H7 (cell line): ENCODE results near the gene SPTBN4. TPM values are rescaled to one million over a fixed set of nuclear protein-coding genes. Genes with fewer than 3 reads are reported as not detected.
A peak's percentile ranks its signal among the peaks of the same experiment; 100 is the strongest.
"Not testable (repeated sequence)": the region's sequence is repeated elsewhere in the genome, so short reads cannot be mapped to it uniquely, and the experiment has no call there.

Experiments
- DNase-seq: peaks from one replicate; pipeline ENCODE4 v3.0.0; 2012
- H3K27me3 ChIP-seq: 2 replicates; pipeline ENCODE4 v1.6.0; 2011; ENCODE audit warnings: mild to moderate bottlenecking, low read length; ENCODE audit not compliant: control insufficient read depth, insufficient read depth
- H3K36me3 ChIP-seq: replicated peaks from 2 replicates; pipeline ENCODE4 v1.5.1; 2011; ENCODE audit warnings: low read length; ENCODE audit not compliant: control insufficient read depth, insufficient read depth
- H3K4me3 ChIP-seq: 2 replicates; pipeline ENCODE4 v1.5.1; 2011; ENCODE audit warnings: low read depth, mild to moderate bottlenecking, control low read depth, low read length, moderate library complexity; ENCODE audit not compliant: insufficient read depth
- total RNA-seq: library from RNA; depleted of rRNA; stranded (reverse); fragments of >200 nt; shearing (Covaris generic); gene quantifications from 2 replicates; pipeline ENCODE4 v1.2.3, GENCODE V29; 2014

The SPTBN4 gene
- total RNA-seq, 1 experiment from 2014 or later = 1.1 TPM

DNA sequence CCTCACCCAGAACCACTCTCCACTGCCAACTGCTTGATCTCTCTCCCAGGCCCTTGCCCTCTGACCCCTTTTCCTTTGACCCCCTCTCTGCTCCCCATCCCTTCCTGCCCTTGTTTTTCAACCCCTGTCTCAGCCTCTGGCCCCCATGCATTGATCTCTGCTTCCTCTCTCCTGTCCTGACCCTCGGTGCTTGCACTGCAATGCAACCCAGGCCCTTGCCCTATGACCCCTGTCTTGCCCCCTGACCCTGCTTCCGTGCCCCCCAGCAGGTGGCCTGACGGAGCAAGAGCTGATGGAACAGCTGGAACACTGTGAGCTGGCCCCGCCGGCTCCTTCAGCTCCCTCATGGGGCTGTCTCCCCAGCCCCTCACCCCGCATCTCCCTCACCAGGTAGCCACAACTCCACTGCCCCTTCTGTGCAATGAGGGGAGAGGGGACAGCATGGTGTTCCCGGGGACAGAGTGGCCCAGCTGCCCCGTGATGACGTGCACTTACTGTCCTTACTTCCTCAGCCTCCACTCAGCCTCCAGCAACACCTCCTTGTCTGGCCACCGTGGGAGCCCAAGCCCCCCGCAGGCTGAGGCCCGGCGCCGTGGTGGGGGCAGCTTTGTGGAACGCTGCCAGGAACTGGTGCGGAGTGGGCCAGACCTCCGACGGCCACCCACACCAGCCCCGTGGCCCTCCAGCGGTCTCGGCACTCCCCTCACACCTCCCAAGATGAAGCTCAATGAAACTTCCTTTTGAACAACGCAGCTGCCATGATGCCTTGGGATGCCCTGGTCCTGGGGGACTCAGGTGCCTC is 123.9 kb downstream of the SPTBN4 start:
- peaks cover 4% of the 10 kb centered on the region for H3K36me3 ChIP-seq
- DNase-seq = no peak
- no peaks in the 10 kb centered on the region; the same call in 1 of the 2 replicates for H3K27me3 ChIP-seq
- H3K4me3 ChIP-seq = no peak overlapping the region

DNA sequence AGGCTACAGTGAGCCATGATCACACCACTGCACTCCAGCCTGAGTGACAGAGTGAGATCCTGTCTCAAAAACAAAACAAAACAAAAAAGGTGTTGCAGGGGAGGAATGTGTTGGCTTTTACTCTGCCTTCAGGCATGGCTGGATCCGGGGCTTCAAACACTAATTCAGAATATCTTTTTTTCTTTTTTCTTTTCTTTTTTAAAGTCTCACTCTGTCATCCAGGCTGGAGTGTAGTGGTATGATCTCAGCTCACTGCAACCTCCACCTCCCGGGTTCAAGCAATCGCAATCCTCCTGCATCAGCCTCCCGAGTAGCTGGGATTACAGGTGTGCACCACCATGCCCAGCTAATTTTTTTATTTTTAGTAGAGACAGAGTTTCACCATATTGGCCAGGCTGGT is 124.9 kb downstream of the SPTBN4 start:
- H3K27me3 ChIP-seq, DNase-seq, H3K36me3 ChIP-seq, H3K4me3 ChIP-seq: not testable (repeated sequence)

DNA sequence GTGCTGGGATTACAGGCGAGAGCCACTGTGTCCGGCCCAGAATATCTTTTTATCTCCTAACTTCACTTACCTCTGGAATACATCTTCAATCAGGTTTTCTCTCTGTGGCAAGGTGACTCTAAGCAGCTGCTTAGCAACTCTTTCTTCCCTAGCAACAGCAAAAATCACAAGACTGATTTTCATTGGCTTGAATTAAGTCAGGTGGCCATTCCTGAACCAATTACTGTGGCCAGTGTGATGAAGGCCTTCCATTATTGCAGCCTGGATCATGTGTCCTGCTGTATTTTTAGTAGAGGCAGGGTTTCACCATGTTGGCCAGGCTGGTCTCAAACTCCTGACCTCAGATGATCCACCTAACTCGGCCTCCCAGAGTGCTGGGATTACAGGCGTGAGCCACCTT is 125.4 kb downstream of the SPTBN4 start:
- H3K27me3 ChIP-seq = peaks cover 9% of the 10 kb centered on the region
- peak; percentile 82 for DNase-seq

DNA sequence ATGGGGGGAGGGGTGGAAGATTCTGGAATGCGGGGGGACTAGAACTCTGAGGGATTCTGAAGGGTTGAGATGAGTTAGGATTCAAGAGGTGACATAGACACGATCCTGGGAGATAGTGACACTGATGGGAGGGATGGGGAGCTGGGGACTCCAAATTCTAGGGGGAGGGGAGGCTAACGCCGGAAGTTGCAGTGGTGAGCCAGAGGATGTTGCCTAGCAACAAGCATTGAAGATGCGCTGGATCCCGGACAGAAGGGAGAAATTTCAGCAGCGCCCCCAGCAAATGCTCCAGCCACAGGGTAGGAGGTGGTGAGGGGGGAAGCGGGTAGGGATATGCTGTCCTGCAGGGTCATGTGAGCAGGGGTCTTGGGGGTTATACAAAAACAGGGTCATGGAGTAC is 127.5 kb downstream of the SPTBN4 start:
- no peak overlapping the region for H3K4me3 ChIP-seq

More for the DNA sequence above, 125.4 kb downstream of the SPTBN4 start:
- no peak overlapping the region for H3K4me3 ChIP-seq
- peaks cover 2% of the 10 kb centered on the region for H3K36me3 ChIP-seq

DNA sequence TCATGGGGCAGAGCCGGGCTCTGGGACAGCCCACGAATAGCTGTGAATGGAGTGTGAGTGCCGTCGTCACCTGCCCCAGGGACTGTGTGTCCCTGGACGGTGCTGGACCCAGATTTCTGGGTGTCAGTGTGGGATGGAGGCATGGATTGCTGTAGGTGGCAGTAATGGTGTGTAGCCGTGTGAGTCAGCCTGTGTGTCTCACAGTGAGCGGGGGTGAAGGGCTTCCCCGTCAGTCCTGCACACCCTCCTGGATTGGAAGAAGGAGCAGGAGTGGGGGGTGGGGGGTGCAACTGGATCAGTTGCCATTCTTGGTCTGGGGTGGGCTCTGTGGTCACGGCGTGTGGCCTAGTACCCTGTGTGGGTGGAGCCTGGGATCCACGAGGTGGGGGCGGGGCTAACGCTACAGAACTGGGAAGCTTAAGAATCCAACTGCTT is 127.9 kb downstream of the SPTBN4 start:
- Histone ChIP-seq H3K27me3 (peaks cover 24% of the 10 kb centered on the region), H3K4me3 (no peak overlapping the region), H3K36me3 (no peaks in the 10 kb centered on the region)
- peak; percentile 60 for DNase-seq

More for the DNA sequence above, 127.5 kb downstream of the SPTBN4 start:
- peaks cover 21% of the 10 kb centered on the region for H3K27me3 ChIP-seq
- no peaks in the 10 kb centered on the region for H3K36me3 ChIP-seq
- DNase-seq = peak; percentile 81

DNA sequence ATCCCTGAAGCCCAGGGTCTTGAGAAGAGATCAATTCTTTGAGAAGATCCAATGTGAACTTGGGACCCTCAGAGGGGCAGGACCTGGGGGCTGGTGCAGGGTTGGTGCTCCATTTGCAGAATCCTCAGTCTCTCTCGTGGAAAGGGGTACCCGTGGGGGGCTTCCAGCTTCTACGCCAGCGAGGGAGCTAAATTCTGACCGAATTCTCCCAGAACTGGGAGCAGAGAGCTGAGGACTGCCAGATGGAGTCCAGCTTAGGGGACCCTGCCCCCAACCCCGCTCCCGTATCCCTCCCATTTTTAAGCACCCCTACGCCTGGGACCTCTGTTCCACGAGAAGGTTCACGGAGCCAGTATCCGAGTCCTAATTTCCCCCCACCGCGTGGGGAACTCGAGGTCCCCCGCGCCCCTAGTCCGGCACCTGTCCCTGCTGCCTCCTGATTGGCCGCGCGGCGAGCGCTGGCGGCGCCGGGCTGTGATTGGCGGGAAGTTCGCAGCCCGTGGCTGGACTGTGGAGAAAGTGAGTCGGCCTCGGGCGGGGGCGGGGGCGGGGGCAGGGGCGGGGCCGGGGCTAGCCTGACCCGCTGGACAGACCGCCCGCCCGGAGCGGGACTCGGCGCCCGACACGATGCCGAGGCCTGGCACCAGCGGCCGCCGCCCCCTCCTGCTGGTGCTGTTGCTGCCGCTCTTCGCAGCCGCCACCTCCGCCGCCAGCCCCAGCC is 130.0 kb downstream of the SPTBN4 start:
- DNase-seq = peak; percentile 94
- peaks cover 43% of the 10 kb centered on the region for H3K27me3 ChIP-seq
- no peaks in the 10 kb centered on the region for H3K36me3 ChIP-seq
- peak overlapping the region; percentile 40 for H3K4me3 ChIP-seq

DNA sequence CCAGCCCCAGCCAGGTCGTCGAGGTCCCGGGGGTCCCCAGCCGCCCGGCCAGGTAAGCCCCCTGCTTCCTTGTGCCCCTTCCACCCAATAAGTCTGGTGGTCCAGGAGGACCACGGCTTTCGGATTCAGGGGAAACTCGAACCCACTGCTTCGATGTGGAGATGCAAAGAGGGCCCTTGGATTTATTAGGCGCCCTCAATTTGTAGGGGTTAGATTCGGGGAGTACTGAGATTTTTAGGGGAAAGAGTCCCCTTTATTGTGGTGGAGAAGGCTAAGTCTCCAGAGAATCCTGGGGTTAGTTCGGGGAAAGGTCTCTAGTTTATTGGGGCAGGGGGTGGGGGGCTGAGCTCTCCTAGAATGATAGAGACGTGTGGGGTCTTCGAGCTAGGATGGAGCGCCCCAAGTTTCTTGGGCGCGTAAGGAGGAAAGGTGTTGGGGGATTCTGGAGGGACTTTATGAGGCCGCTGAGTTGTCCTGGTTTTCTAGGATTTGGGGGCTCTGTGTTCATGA is 130.6 kb downstream of the SPTBN4 start:
- no peak for DNase-seq
- H3K27me3 ChIP-seq = peaks cover 49% of the 10 kb centered on the region
- peak overlapping the region; percentile 40 for H3K4me3 ChIP-seq
- no peaks in the 10 kb centered on the region for H3K36me3 ChIP-seq

DNA sequence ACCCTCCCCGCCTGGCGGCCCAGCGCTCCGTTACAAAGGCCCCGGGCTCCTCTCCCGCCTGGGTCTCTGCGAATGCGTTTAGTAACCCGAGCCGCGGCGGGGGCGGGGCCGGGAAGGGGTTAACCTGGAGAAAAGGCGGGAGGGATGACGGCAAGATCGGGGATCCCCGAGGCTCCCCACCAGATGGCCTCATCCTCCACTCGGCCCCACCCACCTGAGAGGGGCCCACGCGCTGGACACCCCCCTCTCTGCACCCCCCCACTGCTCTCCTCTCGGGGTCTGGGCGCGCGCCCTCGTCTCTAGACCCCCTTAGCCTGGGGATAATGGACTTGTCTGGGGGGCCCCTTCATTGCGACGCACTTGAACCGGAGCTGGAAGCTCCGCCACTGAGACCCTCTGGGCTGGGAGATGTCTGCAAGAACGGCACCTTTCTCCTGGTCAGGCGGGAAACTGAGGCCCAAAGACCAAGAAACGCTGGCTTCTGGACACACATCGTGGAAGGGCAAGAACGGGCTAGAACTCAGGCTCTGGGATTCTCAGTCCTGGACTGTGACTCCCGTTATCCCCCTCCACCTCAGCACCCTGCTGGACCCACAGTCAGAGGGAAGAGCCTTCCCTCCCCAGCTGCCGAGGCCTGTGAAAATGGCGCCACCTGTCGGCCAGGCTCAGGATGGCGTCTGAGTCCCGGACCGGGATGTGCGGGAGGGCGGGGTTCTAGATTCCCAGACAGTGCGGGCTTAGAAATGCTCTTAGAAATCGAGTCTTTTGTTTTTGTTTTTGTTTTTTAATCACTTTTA is 131.5 kb downstream of the SPTBN4 start:
- Histone ChIP-seq H3K27me3 (peaks cover 56% of the 10 kb centered on the region), H3K4me3 (peak overlapping the region; percentile 69), H3K36me3 (no peaks in the 10 kb centered on the region)
- DNase-seq = peak; percentile 94

DNA sequence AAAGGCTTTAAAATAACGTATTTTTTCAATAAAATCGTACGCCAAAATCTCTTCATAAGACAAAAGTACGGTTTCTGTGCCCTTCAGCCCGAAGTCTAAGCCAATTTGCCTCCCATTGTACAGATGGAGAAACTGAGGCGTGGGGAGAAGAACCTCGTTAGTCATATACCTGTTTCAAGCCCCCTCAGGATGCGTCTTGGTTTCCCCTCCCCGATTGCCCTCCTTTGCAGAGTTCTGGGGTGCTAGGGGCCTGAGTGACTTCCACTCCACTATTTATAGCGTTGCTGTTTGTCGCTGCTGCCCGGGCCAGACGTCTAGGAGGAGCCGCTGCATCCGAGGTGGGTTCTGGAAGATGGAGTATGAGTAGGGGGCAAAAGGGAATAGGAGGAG is 132.1 kb downstream of the SPTBN4 start:
- no peak for DNase-seq
- Histone ChIP-seq H3K4me3 (no peak overlapping the region), H3K27me3 (peaks cover 56% of the 10 kb centered on the region), H3K36me3 (no peaks in the 10 kb centered on the region)

DNA sequence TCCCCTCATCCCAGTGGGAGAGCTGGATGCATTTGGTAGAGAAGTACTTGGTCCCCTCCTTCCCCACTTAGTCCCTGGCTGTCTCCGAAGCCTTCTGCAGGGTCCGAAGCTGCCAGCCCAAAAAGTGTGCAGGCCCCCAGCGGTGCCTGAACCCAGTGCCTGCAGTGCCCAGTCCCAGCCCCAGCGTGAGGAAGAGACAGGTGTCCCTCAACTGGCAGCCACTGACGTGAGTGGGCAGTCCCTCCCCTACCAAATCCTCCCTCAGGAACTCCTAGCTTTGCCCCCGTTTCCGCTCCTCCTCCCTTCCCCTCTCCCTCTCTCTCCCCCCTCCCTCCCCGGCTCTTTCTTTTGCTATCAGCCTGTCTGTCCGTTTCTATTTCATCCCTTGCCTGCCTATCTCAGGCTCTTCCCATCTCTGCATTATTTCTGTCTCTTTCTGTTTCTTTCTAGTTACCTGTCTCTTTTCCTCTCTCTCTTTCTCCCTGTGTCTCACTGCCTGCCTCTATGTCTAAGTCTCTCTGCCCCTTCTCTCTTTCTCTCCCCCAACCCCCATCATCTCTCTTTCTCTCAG is 132.6 kb downstream of the SPTBN4 start:
- no peak overlapping the region for H3K4me3 ChIP-seq
- no peak for DNase-seq
- H3K27me3 ChIP-seq = peaks cover 58% of the 10 kb centered on the region

DNA sequence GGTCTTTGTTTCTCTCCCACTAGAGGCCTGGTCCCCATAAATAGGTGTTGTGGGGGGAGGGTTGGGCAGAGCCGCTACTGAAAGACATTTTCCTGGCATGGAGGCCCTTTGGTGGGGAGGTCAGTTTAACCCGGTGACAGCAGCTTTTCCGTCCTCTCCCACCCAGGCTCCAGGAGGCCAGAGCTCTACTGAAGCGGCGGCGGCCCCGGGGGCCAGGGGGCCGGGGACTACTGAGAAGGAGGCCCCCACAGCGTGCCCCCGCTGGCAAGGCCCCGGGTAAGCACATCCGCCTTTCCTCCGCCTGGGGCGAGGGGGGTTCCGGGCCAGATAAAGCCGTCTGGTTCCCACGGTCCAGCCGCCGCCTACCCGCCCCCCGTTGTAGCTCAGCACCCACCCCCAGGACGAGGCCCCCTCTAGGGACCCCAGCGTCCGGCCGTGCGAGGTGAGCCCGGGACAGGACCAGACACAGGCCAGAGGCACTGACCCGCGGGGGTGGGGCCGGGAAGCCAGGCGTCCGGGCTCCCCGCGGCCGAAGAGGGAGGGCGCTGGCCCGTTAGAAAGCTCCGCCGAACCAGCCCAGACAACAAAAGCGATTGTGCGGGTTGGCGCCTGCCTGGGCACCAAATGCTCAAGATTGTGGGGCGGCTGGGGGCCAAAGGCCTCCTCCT is 133.2 kb downstream of the SPTBN4 start:
- Histone ChIP-seq H3K27me3 (peaks cover 65% of the 10 kb centered on the region), H3K36me3 (no peaks in the 10 kb centered on the region), H3K4me3 (no peak overlapping the region)
- DNase-seq = no peak

More for the DNA sequence above, 132.6 kb downstream of the SPTBN4 start:
- H3K36me3 ChIP-seq = no peaks in the 10 kb centered on the region

DNA sequence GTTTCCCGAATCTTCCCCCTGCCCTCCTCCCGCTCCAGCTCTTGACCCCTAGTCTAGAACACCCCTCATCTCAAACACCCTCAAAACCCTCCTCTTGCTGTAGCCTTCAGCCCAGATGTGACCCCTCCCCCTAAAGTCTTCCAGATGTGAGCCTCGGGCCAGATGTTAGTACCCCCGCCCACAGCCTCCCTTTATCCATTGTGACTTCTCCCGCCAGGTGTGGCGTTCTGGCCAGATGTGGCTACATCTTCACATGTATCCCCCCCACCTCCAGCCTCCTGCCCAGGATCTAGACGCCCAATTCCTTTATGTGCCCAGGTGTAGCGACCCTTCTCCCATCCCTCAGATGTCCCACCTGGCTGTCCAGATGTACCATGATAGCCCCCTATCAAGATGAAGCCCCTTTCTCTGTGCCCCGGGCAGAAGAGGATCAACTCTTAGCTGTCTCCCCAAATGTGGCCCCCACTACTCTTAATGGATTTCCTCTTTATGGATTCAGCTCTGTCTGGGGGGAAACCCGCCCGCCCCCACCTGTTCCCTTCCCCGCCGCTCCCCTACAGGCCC is 133.9 kb downstream of the SPTBN4 start:
- no peaks in the 10 kb centered on the region for H3K36me3 ChIP-seq
- no peak for DNase-seq
- 0 out of 2 replicates have a peak overlapping the region, but pooled peaks have one; percentile 36 for H3K4me3 ChIP-seq
- peaks cover 67% of the 10 kb centered on the region for H3K27me3 ChIP-seq

DNA sequence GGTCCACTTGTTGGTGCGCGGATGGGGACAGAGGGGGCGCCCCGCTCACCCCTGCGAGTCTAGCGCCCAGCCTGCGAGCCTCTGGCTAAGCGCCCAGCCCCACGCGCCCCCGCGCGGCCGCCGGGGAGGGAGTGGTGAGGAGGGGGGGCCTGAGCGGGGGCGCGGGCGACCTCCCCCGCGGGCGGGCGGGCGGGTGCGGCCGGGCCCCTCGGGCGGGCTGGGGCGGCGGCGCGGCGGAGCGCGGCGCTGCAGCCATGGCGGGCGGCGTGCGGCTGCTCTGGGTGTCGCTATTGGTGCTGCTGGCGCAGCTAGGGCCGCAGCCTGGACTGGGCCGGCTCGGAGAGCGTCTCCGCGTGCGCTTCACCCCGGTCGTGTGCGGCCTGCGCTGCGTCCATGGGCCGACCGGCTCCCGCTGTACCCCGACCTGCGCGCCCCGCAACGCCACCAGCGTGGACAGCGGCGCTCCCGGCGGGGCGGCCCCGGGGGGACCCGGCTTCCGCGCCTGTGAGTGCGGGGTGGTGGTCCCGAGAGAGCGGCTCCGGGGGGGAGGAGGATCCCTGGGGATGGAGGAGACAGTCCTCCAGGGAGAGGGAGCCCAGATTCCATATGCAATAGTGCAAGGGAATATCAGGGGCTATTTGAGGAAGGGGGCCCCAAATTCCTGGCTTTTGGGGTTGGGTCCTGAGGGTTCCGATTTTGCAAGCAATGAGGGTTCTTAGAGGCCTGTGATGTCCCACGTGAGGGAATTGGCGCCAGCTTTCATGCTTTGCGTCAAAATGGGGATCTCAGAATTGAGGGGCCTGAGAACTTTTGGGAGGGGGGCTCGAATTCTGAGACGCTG is 134.6 kb downstream of the SPTBN4 start, which contains the start of gene LTBP4:
LTBP4 (plus strand) TSS at position 236 of the 841 bp plus-strand sequence; CDS start at position 255, 19 bp downstream.
- H3K36me3 ChIP-seq = no peaks in the 10 kb centered on the region
- H3K4me3 ChIP-seq = peak within 1 kb of the TSS; percentile 36
- DNase-seq = no peak
- peaks cover 67% of the 10 kb centered on the region for H3K27me3 ChIP-seq
